Spinal cord (tissue), 10 donors: ENCODE measurements around the gene TYW5. TPM values are rescaled to one million over a fixed set of nuclear protein-coding genes. Genes with fewer than 3 reads are reported as not detected.
A peak's percentile ranks its signal among the peaks of the same experiment; 100 is the strongest.

Experiments
- DNase-seq, 6 donors: peaks; one replicate each; pipeline versions ENCODE4 v3.0.0 to v3.0.0-alpha.2; 2013 to 2015; ENCODE audit warnings: low spot score in 6 of 6, low read depth in 4 of 6
- H3K27ac ChIP-seq: one replicate; pipeline ENCODE4 v1.5.1; 2013; ENCODE audit warnings: low read depth, low read length, control low read depth
- H3K27me3 ChIP-seq: one replicate; pipeline ENCODE4 v1.6.1; 2013; ENCODE audit warnings: low read length; ENCODE audit not compliant: control insufficient read depth, insufficient read depth
- H3K36me3 ChIP-seq: one replicate; pipeline ENCODE4 v1.6.1; 2013; ENCODE audit warnings: low read length; ENCODE audit not compliant: control insufficient read depth, insufficient read depth
- H3K4me1 ChIP-seq: one replicate; pipeline ENCODE4 v1.6.1; 2013; ENCODE audit warnings: low read length; ENCODE audit not compliant: control insufficient read depth, insufficient read depth
- H3K4me3 ChIP-seq: one replicate; pipeline ENCODE4 v1.5.1; 2013; ENCODE audit warnings: low read depth, low read length, control low read depth
- H3K9me3 ChIP-seq: one replicate; pipeline ENCODE4 v1.6.1; 2013; ENCODE audit warnings: low read length; ENCODE audit not compliant: control insufficient read depth, insufficient read depth
- WGBS: methylation state at CpG from one replicate; pipeline ENCODE4 v1.1.5; 2013; ENCODE audit warnings: missing lambda C conversion rate; ENCODE audit not compliant: insufficient coverage; 5-methylcytosine and 5-hydroxymethylcytosine counted together
- polyA plus RNA-seq, 2 donors: library from polyadenylated mRNA; unstranded; fragments of 120-200 nt; gene quantifications; one replicate each; pipeline ENCODE4 v1.2.1, GENCODE V29; 2013; ENCODE audit not compliant: insufficient read length in 2 of 2
- total RNA-seq, 2 donors: library from RNA; depleted of rRNA in 1 of 2; stranded (reverse); fragments of 120-200 nt in 1 of 2; fragments of >200 nt in 1 of 2; gene quantifications; one replicate each; pipeline versions ENCODE4 v1.2.3 to v1.2.4, GENCODE V29; 2013 to 2014
- donor health status: healthy.

The TYW5 gene
- total and polyA plus RNA-seq, 4 donors, result 10.4 to 14.4 (median 11.9) TPM

DNA sequence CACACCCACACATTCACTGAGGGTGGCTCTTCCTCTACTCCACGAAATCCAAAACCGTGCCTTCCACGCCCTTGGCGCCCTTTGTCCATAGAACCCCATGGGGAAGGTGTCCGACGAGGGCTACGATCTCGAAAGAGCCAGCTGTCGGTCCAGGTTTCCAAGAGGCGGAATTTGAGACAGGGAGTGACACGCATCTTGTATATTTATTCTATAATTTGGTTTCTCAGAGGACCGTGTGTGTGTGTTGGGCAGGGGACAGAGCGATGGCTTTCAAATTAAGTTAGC, 43.5 kb downstream of the TYW5 start:
- no peaks in the 10 kb centered on the region for H3K27me3 ChIP-seq
- peak in 2 of 6 donors; percentile 7 to 43 for DNase-seq
- WGBS, result 0% methylated on average over 9 of the region's 13 CpGs
- H3K36me3 ChIP-seq, result peaks cover 4% of the 10 kb centered on the region
- H3K4me3 ChIP-seq, result peak overlapping the region; percentile 95
- peaks cover 11% of the 10 kb centered on the region for H3K4me1 ChIP-seq
- no peaks in the 10 kb centered on the region for H3K9me3 ChIP-seq
- H3K27ac ChIP-seq, result peak overlapping the region; percentile 99

DNA sequence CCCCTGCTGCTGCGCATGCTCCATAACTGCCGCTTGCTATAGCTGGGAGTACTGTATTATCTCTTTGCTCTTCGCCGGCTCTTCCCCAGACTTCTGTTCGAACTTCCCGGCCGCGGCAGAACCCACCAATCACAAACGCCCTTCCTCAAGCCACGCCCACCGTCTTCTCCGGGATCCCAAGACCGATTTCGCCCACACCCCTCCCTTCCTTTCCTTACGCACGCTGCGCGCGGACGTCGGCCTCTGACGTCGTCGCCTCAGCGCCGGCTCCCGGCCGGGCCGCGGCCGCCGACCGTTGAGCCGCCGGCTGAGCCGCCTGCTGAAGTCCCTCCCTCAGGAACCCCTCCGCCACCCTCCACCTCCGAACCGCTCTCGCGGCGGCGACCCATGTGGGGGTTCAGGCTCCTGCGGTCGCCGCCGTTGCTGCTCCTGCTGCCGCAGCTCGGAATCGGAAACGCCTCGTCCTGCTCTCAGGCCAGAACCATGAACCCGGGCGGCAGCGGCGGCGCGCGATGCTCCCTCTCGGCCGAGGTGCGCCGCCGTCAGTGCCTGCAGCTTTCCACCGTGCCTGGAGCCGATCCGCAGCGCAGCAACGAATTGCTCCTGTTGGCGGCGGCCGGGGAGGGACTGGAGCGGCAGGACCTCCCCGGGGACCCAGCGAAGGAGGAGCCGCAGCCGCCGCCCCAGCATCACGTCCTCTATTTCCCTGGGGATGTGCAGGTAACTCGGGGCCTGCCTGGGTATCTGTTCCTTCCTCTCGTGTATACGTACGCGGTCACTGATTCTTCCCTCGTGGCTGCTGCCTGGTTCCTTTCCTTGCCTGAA, 44.0 kb downstream of the TYW5 start, which contains the start of gene C2orf69:
Gene C2orf69 (plus strand): TSS at position 242 of the 825 bp plus-strand sequence. CDS start 146 bp downstream, at position 388.
- under 1% methylated on average over 85 of the region's 85 CpGs for WGBS
- no peaks in the 10 kb centered on the region for H3K27me3 ChIP-seq
- no peaks in the 10 kb centered on the region for H3K36me3 ChIP-seq
- peak within 1 kb of the TSS; percentile 95 for H3K4me3 ChIP-seq
- H3K27ac ChIP-seq, result peak within 1 kb of the TSS; percentile 99
- no peaks in the 10 kb centered on the region for H3K9me3 ChIP-seq
- H3K4me1 ChIP-seq, result peaks cover 11% of the 10 kb centered on the region
- DNase-seq, result peak; percentile 92 to 99 (median 96)

DNA sequence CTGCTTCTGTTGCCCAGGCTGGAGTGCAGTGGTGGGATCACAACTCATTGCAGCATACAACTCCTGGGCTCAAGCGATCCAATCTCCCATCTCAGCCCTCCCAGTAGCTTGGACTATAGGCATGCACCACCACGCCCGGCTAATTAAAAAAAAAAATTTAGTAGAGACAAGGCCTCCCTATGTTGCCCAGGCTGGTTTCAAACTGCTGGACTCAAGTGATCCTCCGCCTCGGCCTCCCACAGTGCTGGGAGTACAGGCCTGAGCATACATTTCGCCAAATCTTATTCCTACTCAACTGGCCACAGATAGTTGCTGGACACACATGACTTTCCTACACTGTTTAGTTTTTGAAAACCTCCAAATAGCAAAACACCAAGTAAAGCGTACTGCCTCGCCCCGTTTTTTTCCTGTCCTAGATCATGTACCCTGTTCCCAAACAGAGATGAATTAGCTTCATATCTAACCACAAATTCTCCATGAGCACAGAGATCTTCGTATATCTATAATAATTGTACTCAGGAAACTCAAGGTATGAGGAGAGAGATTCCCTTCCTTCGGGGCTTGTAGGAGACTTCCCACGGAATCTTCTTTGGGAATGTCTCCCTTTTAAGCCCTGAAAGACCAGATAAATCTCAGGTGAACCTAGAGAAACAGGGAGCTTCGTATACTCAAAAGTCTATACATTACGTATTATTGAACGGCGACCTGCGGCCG, 44.8 kb downstream of the TYW5 start:
- 42% methylated on average over 14 of the region's 18 CpGs for WGBS
- Histone ChIP-seq H3K4me3 (peak overlapping the region; percentile 35), H3K27me3 (no peaks in the 10 kb centered on the region), H3K9me3 (no peaks in the 10 kb centered on the region), H3K4me1 (peaks cover 11% of the 10 kb centered on the region), H3K36me3 (no peaks in the 10 kb centered on the region), H3K27ac (no peak overlapping the region)
- DNase-seq, result peak in 1 of 6 donors; percentile 5

DNA sequence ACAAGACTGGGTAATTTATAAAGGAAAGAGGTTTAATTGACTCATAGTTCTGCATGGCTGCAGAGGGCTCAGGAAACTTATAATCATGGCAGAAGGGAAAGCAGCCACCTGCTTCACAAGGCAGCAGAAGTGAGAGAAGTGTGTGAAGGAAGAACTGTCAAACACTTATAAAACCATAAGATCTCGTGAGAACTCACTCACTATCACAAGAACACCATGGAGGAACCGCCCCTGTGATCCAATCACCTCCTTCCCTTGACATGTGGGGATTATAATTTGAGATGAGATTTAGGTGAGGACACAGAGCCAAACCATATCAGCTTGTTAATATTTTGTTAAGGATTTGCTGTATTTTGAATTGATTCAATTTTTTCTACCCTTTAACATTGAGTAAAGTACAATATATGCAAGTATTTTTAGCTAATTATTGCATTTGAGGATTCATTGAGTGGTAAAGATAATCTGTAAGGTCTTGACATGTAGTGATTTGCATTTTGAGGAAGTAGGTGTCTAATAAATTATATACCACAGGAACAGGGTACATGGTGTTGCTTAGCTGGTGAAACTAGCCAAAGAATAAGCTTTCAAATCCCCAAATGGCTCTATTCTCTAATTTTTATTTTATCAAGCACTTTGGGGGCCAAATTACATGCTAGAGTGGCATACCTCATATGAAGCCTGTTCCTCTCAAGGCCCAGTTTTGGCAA, 48.1 kb downstream of the TYW5 start:
- Histone ChIP-seq H3K4me3 (no peak overlapping the region), H3K4me1 (peaks cover 7% of the 10 kb centered on the region), H3K9me3 (no peaks in the 10 kb centered on the region), H3K27ac (no peak overlapping the region), H3K36me3 (no peaks in the 10 kb centered on the region), H3K27me3 (no peaks in the 10 kb centered on the region)
- WGBS, result no CpG with 5 or more reads among the region's 2 CpGs
- DNase-seq, result no peak

DNA sequence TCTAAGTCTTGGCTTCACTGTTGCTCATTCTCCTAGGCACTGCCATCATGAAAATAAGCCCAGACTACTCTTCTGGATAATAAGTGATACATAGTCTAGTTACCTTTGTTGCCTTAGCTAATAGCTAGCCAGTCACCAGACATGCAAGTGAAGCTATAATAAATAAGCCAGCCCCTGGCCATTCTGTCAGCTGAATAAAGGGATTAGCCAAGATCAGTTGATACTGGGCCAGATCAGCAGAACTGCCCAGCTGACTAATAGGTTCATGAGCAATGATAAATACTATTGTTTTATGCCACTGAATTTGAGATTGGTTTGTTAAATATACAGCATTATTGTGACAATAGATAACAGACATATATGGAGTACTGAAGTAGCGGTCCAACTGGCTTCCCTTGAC, 52.2 kb downstream of the TYW5 start:
- Histone ChIP-seq H3K27ac (no peak overlapping the region), H3K4me3 (no peak overlapping the region), H3K4me1 (no peaks in the 10 kb centered on the region), H3K9me3 (no peaks in the 10 kb centered on the region), H3K36me3 (no peaks in the 10 kb centered on the region), H3K27me3 (no peaks in the 10 kb centered on the region)
- no CpG with 5 or more reads among the region's 1 CpG for WGBS
- no peak for DNase-seq

DNA sequence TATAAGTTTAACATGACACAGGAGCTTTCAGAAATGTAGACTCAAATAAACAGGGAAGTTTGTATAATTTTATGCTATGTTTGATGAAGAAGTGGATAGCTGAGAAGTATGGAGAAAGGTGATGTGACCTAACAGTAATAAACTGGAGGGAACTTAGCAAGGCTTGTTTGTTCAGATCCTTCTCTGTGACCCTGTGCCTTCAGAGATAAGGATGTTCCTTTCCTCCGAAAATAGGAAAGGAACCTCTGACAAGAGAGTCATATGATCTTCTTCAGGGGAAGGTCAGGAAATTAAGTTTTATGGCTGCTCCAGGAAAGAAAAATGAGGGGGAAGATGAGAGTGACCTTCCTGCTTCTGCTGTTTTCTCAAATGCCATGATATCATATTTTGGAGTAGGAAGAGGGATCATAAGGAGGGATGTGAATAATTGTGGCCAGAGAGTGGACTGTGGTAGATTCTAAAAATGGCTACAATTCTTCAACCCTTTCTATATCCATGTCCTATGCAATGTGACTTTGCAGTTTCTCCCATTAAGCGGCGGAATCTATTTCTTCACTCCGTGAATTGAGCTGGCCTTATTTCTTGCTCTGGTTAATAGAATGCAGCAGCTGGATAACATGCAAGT, 52.7 kb downstream of the TYW5 start:
- no peak overlapping the region for H3K27ac ChIP-seq
- 100% methylated on average over 4 of the region's 4 CpGs for WGBS

DNA sequence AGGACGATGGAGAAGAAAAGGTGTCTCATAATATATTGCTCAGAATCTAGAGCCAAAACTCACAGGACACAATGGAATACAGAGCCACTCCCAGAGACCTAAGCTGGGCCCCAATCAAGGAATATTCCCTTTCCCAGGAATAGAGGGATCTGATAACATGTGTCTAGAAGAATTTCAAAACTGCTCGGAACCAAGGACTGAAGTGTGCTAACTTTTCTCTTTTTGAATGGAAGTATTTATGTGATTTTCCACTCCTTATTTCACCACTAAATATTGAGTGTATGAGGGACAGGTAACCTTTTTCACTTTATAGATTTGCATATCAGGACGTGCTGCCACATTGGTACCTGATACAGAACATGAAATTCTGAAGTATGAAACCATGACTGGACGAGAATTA, 53.3 kb downstream of the TYW5 start:
- Histone ChIP-seq H3K4me3 (no peak overlapping the region), H3K9me3 (no peaks in the 10 kb centered on the region), H3K36me3 (no peaks in the 10 kb centered on the region), H3K27ac (no peak overlapping the region), H3K4me1 (no peaks in the 10 kb centered on the region), H3K27me3 (no peaks in the 10 kb centered on the region)
- DNase-seq, result no peak
- no CpG with 5 or more reads among the region's 4 CpGs for WGBS

More for the DNA sequence above, 52.7 kb downstream of the TYW5 start:
- Histone ChIP-seq H3K4me1 (no peaks in the 10 kb centered on the region), H3K27me3 (no peaks in the 10 kb centered on the region), H3K36me3 (no peaks in the 10 kb centered on the region), H3K9me3 (no peaks in the 10 kb centered on the region), H3K4me3 (no peak overlapping the region)
- no peak for DNase-seq

DNA sequence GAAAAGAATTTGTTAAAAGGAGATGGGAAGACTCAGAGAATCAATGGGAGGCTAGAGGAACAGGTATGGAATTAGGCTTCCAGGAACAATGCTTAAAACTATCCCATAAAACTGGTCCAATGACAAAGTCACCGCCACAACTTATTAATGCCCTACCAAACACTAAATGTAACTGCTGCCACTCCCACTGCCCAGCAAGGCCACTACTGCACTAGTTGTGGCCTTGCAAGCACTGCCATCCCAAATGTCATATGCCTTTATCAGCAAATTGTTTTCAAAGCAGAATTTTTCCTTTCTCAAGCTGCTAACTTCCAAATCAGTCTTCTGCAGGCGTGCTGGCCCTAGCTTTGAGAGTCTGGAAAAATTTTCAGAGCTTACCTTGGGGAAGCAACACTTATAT, 58.7 kb downstream of the TYW5 start:
- no peak for DNase-seq
- 92% methylated on average over 1 of the region's 2 CpGs for WGBS
- H3K27ac ChIP-seq, result no peak overlapping the region
- no peaks in the 10 kb centered on the region for H3K36me3 ChIP-seq
- H3K4me1 ChIP-seq, result no peaks in the 10 kb centered on the region
- H3K9me3 ChIP-seq, result no peaks in the 10 kb centered on the region
- H3K27me3 ChIP-seq, result no peaks in the 10 kb centered on the region
- H3K4me3 ChIP-seq, result no peak overlapping the region

DNA sequence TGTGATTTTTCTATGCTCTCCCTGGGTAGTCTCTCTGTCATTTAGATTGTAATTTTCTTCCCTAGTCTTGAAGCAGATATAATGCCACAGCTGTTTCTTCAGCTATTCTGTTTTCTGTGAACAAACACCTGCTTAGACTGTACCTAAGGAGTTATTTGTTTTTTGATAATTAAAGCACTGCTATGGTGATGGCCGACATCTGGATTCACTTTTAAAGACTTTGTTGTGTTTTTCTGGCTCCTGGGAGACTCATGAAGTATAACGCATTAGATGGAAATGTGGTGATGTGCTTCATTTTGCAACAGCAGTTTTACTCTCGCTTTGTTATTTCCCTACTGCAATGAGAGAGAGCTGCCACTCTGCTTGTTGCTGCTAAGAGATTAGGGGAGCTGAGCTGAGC, 59.9 kb downstream of the TYW5 start:
- no peak overlapping the region for H3K27ac ChIP-seq
- no peak overlapping the region for H3K4me3 ChIP-seq
- DNase-seq, result peak in 4 of 6 donors; percentile 9 to 94 (median 28)

More for the DNA sequence above, 59.9 kb downstream of the TYW5 start:
- no peaks in the 10 kb centered on the region for H3K27me3 ChIP-seq
- 58% methylated on average over 3 of the region's 3 CpGs for WGBS
- no peaks in the 10 kb centered on the region for H3K36me3 ChIP-seq
- no peaks in the 10 kb centered on the region for H3K4me1 ChIP-seq
- H3K9me3 ChIP-seq, result no peaks in the 10 kb centered on the region
